HepG2 (cell line): ENCODE data around the gene HSPE1. TPM values are rescaled to one million over a fixed set of nuclear protein-coding genes. Genes with fewer than 3 reads are reported as not detected.

Source experiments
- ATAC-seq: fragments of 200-7000 bp; cut with Tn5 transposase; 3 replicates; pipeline ENCODE4 v1.9.1; 2020; ENCODE audit warnings: mild to moderate bottlenecking, moderate library complexity
- BruUV-seq: library from RNA; stranded (reverse); fragments of 400-500 nt; replicated peaks from 2 replicates; lab custom pipeline; 2021; lab: Mats Ljungman, UMichigan
- CTCF ChIA-PET: fragments of 300-600 bp; formaldehyde crosslinking; extraction: SDS; loops from one replicate; lab custom pipeline; 2021; ENCODE audit warnings: low total read pairs, inconsistent platforms, low intra/inter-chr PET ratio; lab: Yijun Ruan, JAX
- POLR2A ChIA-PET: fragments of 350-600 bp; sonication (Branson Sonifier 250); formaldehyde crosslinking; loops from one replicate; lab custom pipeline; 2020; ENCODE audit warnings: antibody characterized with exemption, inconsistent platforms; lab: Yijun Ruan, JAX
- DNase-seq: peaks from one replicate; pipeline ENCODE4 v3.0.0-alpha.2; 2015; ENCODE audit warnings: low spot score
- FAIRE-seq: peaks from 3 replicates; lab custom pipeline; 2011; peaks lifted over from hg19 to GRCh38; lab: Jason Lieb, UNC
- H2AFZ ChIP-seq: one replicate; pipeline ENCODE4 v1.6.1; 2011; ENCODE audit warnings: low read length, inconsistent platforms
- H3K27ac ChIP-seq: fragments of 300-600 bp; 3 replicates; pipeline ENCODE4 v1.8.0; 2011; ENCODE audit warnings: mixed run types, mild to moderate bottlenecking, mixed read lengths, low read length, inconsistent platforms; ENCODE audit not compliant: insufficient read depth; ENCODE audit errors: extremely low read length
- H3K27me3 ChIP-seq, 2 experiments: fragments of 200-600 bp in 1 of 2; 2 replicates in 1 of 2; 3 replicates in 1 of 2; pipeline versions ENCODE4 v1.6.0 to v1.8.0; 2011; ENCODE audit warnings: low read length in 2 of 2, mild to moderate bottlenecking in 2 of 2, moderate library complexity in 2 of 2, inconsistent platforms in 1 of 2; ENCODE audit not compliant: insufficient read depth in 2 of 2, control insufficient read depth in 1 of 2
- H3K36me3 ChIP-seq, 2 experiments: fragments of 200-600 bp in 1 of 2; replicated peaks in 1 of 2; 2 replicates in 1 of 2; 3 replicates in 1 of 2; pipeline versions ENCODE4 v1.5.1 to v1.8.0; 2011; ENCODE audit warnings: low read length in 2 of 2, inconsistent platforms in 1 of 2; ENCODE audit not compliant: insufficient read depth in 2 of 2, control insufficient read depth in 1 of 2
- H3K4me1 ChIP-seq: 2 replicates; pipeline ENCODE4 v1.5.1; 2012; ENCODE audit warnings: low read length, inconsistent platforms; ENCODE audit not compliant: insufficient read depth
- H3K4me2 ChIP-seq: 2 replicates; pipeline ENCODE4 v1.6.0; 2011; ENCODE audit warnings: low read depth, low read length, inconsistent platforms
- H3K4me3 ChIP-seq, 3 experiments: fragments of 200-600 bp in 1 of 3; sonication (generic), shearing (Covaris generic) in 1 of 3; replicated peaks in 1 of 3; 2 replicates each; pipeline ENCODE4 v1.5.1; 2011 to 2016; ENCODE audit warnings: low read length in 3 of 3, inconsistent platforms in 2 of 3, low read depth in 2 of 3, mild to moderate bottlenecking in 2 of 3, control low read depth in 1 of 3, mixed read lengths in 1 of 3; ENCODE audit not compliant: insufficient read depth in 1 of 3
- H3K79me2 ChIP-seq: one replicate; pipeline ENCODE4 v1.6.1; 2011; ENCODE audit warnings: low read length, inconsistent platforms; ENCODE audit not compliant: insufficient read depth
- H3K9ac ChIP-seq: 2 replicates; pipeline ENCODE4 v1.6.0; 2011; ENCODE audit warnings: mild to moderate bottlenecking, low read depth, low read length, inconsistent platforms; ENCODE audit not compliant: insufficient read depth
- H3K9me3 ChIP-seq: 2 replicates; pipeline ENCODE4 v1.5.1; 2012; ENCODE audit warnings: mild to moderate bottlenecking, low read length
- H4K20me1 ChIP-seq: 2 replicates; pipeline ENCODE4 v1.6.0; 2011; ENCODE audit warnings: inconsistent platforms, mild to moderate bottlenecking, low read length, moderate library complexity; ENCODE audit not compliant: insufficient read depth
- MAFF ChIP-seq: IDR thresholded peaks from 2 replicates; pipeline ENCODE4 v1.6.1; 2011; ENCODE audit warnings: low read depth, low read length, improper control_type of control experiment
- MAFK ChIP-seq, 2 experiments: IDR thresholded peaks in 1 of 2; conservative IDR thresholded peaks in 1 of 2; 2 replicates each; pipeline ENCODE4 v1.6.1; 2011; ENCODE audit warnings: improper control_type of control experiment in 2 of 2, low read length in 2 of 2
- NFIC ChIP-seq: IDR thresholded peaks from 2 replicates; pipeline ENCODE4 v1.6.1; 2012; ENCODE audit warnings: mild to moderate bottlenecking, low read length, inconsistent platforms
- U2AF2 ChIP-seq: fragments of 200-400 bp; formaldehyde crosslinking; IDR thresholded peaks from 2 replicates; pipeline ENCODE4 v1.6.1; 2017; ENCODE audit warnings: low read depth, mild to moderate bottlenecking, low read length
- ZNF10 ChIP-seq: sonication (generic); formaldehyde crosslinking; IDR thresholded peaks from 2 replicates; pipeline ENCODE4 v1.4.0; 2020; ENCODE audit warnings: mild to moderate bottlenecking, low read depth, missing genetic modification reagents, borderline replicate concordance
- ZNF136 ChIP-seq: sonication (generic); formaldehyde crosslinking; IDR thresholded peaks from 2 replicates; pipeline ENCODE4 v1.8.1; 2022; ENCODE audit warnings: low read depth, mild to moderate bottlenecking, moderate library complexity, missing genetic modification reagents
- ZNF761 ChIP-seq: sonication (generic); formaldehyde crosslinking; conservative IDR thresholded peaks from 2 replicates; pipeline ENCODE4 v1.4.0; 2020; ENCODE audit warnings: mild to moderate bottlenecking, missing genetic modification reagents
- WGBS: methylation state at CpG from one replicate; pipeline ENCODE4 v1.1.6; 2017; ENCODE audit warnings: low lambda C conversion rate; 5-methylcytosine and 5-hydroxymethylcytosine counted together
- in situ Hi-C: cut with HindIII; loops from 2 replicates; pipeline ENCODE4 v1.10.0; 2017; ENCODE audit warnings: low pct_unique_long_range_greater_than_20kb; ENCODE audit not compliant: extremely low pct_ligation_motif_present
- intact Hi-C: fragments of 100-400 bp; cut with micrococcal nuclease; formaldehyde crosslinking; loops from one replicate; pipeline ENCODE4 v1.10.0; 2022; ENCODE audit not compliant: unreplicated experiment
- polyA plus RNA-seq, 8 experiments: library from polyadenylated mRNA; depleted of rRNA in 3 of 8; stranded (reverse) in 7 of 8; unstranded in 1 of 8; fragments of >200 nt; fragmentation: Illumina TruSeq in 4 of 8; extraction: Trizol in 4 of 8; gene quantifications; 2 replicates each; pipeline versions ENCODE4 v1.2.1 to v1.2.3, GENCODE V29; 2011 to 2016; ENCODE audit warnings: low read depth in 4 of 8, missing spikeins in 1 of 8, mixed read lengths in 1 of 8; ENCODE audit not compliant: insufficient read depth in 1 of 8
- total RNA-seq, 5 experiments: library from RNA; depleted of rRNA; stranded (reverse); fragments of >200 nt; fragmentation: Illumina TruSeq; extraction: Trizol; gene quantifications; 2 replicates each; pipeline ENCODE4 v1.2.3, GENCODE V29; 2016; ENCODE audit warnings: low read depth in 1 of 5

The HSPE1 gene
- total and polyA plus RNA-seq, 2 of the 13 experiments (the other 11 are each of a cell fraction or from before 2014, with no cell fraction given), result 244 to 823 TPM

DNA sequence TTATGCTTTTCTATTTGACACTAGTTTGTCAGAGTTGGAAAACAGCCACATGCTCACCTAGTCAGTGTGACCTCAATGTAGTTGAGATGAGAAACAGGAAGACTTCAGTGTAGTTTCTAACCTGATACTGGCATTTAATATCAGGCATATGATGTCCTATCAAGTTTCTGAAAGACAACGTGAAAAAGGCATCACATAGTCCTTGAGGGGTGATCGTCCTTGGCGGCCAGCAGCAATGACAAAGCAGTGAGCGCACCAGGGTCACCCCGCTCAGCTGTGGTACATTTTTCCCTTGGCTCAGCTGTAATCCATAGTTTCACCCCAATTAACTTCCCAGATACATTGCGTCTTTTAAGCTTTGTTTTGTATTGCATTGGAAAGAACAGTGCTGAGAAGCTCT, 4.3 kb downstream of the HSPE1 start (continued):
- TF ChIP-seq NFIC (no peak), ZNF10 (CRISPR knock-in tag) (no peak)
- TF ChIP-seq, all 625 proteins: peak for 15

GRCh38 chr2:197506658-197507057, 6.5 kb downstream of the HSPE1 start:
- H3K4me2 ChIP-seq, result no peak overlapping the region
- intact Hi-C loops, result no loop called here
- no peak for ATAC-seq
- H3K9me3 ChIP-seq, result no peaks in the 10 kb centered on the region
- no peaks in the 10 kb centered on the region for H3K27me3 ChIP-seq
- no peak for FAIRE-seq
- no peak overlapping the region for H3K9ac ChIP-seq
- BruUV-seq, result no TSS peak
- CTCF ChIA-PET, result no interaction called here
- no peak for DNase-seq
- in situ Hi-C loops, result no loop called here
- H3K36me3 ChIP-seq, result peaks cover 7 to 23% of the 10 kb centered on the region in 2 experiments
- POLR2A ChIA-PET, result interaction anchor here (1.4 to 4.5 kb wide), 2 partner anchors 9 to 56 kb away, joined by 5 to 35 read pairs; partner anchors contain the start of gene MOB4
- no peak overlapping the region for H3K4me3 ChIP-seq
- WGBS, result 94% methylated on average over 5 of the region's 5 CpGs
- peaks cover 16% of the 10 kb centered on the region for H4K20me1 ChIP-seq
- H2AFZ ChIP-seq, result no peak overlapping the region
- H3K4me1 ChIP-seq, result peaks cover 23% of the 10 kb centered on the region
- H3K27ac ChIP-seq, result no peak overlapping the region
- peak; percentile 81 to 87 for TF ChIP-seq MAFK (conservative IDR thresholded peaks at IDR 0.05 in 1 of 2, IDR thresholded peaks at IDR 0.05 in 1 of 2; ENCODE audit: low read length in 2 of 2)
- no peak for TF ChIP-seq U2AF2
- TF ChIP-seq MAFF, result peak; percentile 78
- TF ChIP-seq ZNF136 (CRISPR knock-in tag), result no peak
- TF ChIP-seq ZNF761 (CRISPR knock-in tag), result no peak
- H3K79me2 ChIP-seq, result peaks cover 36% of the 10 kb centered on the region
